Loucy (cell line): Measurements from ENCODE around the gene HES3.

ENCODE experiments used
- H2AFZ ChIP-seq: fragments of 200-600 bp; sonication (generic); 2 replicates; pipeline ENCODE4 v1.6.0; 2016; ENCODE audit warnings: antibody characterized with exemption, mild to moderate bottlenecking, low read length, moderate library complexity
- H3F3A ChIP-seq: fragments of 200-600 bp; 2 replicates; pipeline ENCODE4 v1.6.0; 2016; ENCODE audit warnings: antibody characterized with exemption, low read depth, mild to moderate bottlenecking
- H3K27me3 ChIP-seq: fragments of 200-600 bp; sonication (generic); 2 replicates; pipeline ENCODE4 v1.6.1; 2014; ENCODE audit warnings: low read length, mild to moderate bottlenecking; ENCODE audit not compliant: insufficient read depth, poor library complexity, severe bottlenecking
- H3K36me3 ChIP-seq: fragments of 200-600 bp; sonication (generic); 2 replicates; pipeline ENCODE4 v1.6.1; 2016; ENCODE audit warnings: low read length; ENCODE audit not compliant: insufficient read depth
- H3K4me1 ChIP-seq: fragments of 200-600 bp; sonication (generic); 2 replicates; pipeline ENCODE4 v1.5.1; 2014; ENCODE audit warnings: low read length, mild to moderate bottlenecking; ENCODE audit not compliant: insufficient read depth, poor library complexity, severe bottlenecking
- H3K4me2 ChIP-seq: fragments of 200-600 bp; sonication (generic); 2 replicates; pipeline ENCODE4 v1.6.0; 2014; ENCODE audit warnings: antibody characterized with exemption, low read length, low read depth, mild to moderate bottlenecking; ENCODE audit not compliant: poor library complexity, severe bottlenecking
- H3K4me3 ChIP-seq: fragments of 200-600 bp; sonication (generic); 2 replicates; pipeline ENCODE4 v1.5.1; 2014; ENCODE audit warnings: low read length, mild to moderate bottlenecking, mixed read lengths; ENCODE audit not compliant: poor library complexity, severe bottlenecking
- H3K79me2 ChIP-seq: fragments of 200-600 bp; sonication (generic); 2 replicates; pipeline ENCODE4 v1.6.1; 2014; ENCODE audit warnings: low read length; ENCODE audit not compliant: insufficient read depth
- H3K9ac ChIP-seq: fragments of 200-600 bp; sonication (generic); 2 replicates; pipeline ENCODE4 v1.6.0; 2014; ENCODE audit warnings: mild to moderate bottlenecking, low read depth, low read length, moderate library complexity; ENCODE audit not compliant: poor library complexity, severe bottlenecking
- H3K9me2 ChIP-seq: fragments of 200-600 bp; sonication (generic); replicated peaks from 2 replicates; pipeline ENCODE4 v1.6.1; 2016; ENCODE audit warnings: low read depth, low read length, mixed read lengths
- H3K9me3 ChIP-seq: fragments of 200-600 bp; sonication (generic); 2 replicates; pipeline ENCODE4 v1.6.1; 2014; ENCODE audit warnings: mild to moderate bottlenecking, antibody characterized with exemption, low read length, low read depth; ENCODE audit not compliant: insufficient read depth
- H4K20me1 ChIP-seq: fragments of 200-600 bp; sonication (generic); 2 replicates; pipeline ENCODE4 v1.6.0; 2014; ENCODE audit warnings: antibody characterized with exemption, low read length, mild to moderate bottlenecking; ENCODE audit not compliant: insufficient read depth, poor library complexity, severe bottlenecking
- EZH2phosphoT487 ChIP-seq: fragments of 200-600 bp; IDR thresholded peaks from 2 replicates; pipeline ENCODE4 v1.6.1; 2018; ENCODE audit warnings: antibody characterized with exemption, mild to moderate bottlenecking, moderate library complexity, borderline replicate concordance
- TF ChIP-seq, protein P1 (sequence below): fragments of 200-600 bp; sonication (generic); conservative IDR thresholded peaks from 2 replicates; pipeline ENCODE4 v1.5.1; 2014; ENCODE audit warnings: mild to moderate bottlenecking, antibody characterized with exemption, low read length

Gene HES3

DNA sequence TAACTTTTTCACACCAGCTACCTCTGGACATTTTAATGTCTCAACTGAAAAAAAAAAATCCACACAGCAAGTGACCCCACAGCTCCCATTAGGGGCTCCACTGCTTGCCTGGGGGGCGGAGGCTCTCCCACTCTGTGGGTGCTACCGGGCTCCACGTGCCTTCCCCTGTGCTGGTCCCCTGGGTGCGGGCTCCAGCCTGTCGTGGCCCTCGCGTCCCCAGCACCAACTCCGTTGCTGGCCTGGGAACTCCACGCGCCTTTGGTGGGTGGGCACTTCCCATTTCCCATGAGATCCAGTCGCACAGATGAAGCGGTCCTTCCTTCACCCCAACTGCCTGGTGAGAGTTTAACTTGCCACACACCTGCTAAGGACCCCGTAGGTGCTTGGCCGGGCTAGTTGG, 44.0 kb downstream of the HES3 start:
- Histone ChIP-seq H4K20me1 (no peaks in the 10 kb centered on the region), H3K36me3 (peaks cover 14% of the 10 kb centered on the region; the same call in 1 of the 2 replicates), H3K4me1 (no peaks in the 10 kb centered on the region), H3K4me3 (no peak overlapping the region), H3F3A (no peaks in the 10 kb centered on the region), H3K27me3 (no peaks in the 10 kb centered on the region), H3K9ac (no peak overlapping the region), H2AFZ (no peak overlapping the region), H3K79me2 (no peaks in the 10 kb centered on the region), H3K4me2 (no peak overlapping the region), H3K9me3 (no peaks in the 10 kb centered on the region), H3K9me2 (no peaks in the 10 kb centered on the region)
- TF ChIP-seq EZH2phosphoT487, result no peak
- TF ChIP-seq, protein P1, sequence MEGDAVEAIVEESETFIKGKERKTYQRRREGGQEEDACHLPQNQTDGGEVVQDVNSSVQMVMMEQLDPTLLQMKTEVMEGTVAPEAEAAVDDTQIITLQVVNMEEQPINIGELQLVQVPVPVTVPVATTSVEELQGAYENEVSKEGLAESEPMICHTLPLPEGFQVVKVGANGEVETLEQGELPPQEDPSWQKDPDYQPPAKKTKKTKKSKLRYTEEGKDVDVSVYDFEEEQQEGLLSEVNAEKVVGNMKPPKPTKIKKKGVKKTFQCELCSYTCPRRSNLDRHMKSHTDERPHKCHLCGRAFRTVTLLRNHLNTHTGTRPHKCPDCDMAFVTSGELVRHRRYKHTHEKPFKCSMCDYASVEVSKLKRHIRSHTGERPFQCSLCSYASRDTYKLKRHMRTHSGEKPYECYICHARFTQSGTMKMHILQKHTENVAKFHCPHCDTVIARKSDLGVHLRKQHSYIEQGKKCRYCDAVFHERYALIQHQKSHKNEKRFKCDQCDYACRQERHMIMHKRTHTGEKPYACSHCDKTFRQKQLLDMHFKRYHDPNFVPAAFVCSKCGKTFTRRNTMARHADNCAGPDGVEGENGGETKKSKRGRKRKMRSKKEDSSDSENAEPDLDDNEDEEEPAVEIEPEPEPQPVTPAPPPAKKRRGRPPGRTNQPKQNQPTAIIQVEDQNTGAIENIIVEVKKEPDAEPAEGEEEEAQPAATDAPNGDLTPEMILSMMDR, result no peak

GRCh38 chr1:6288665-6289064, 44.7 kb downstream of the HES3 start:
- H4K20me1 ChIP-seq, result no peaks in the 10 kb centered on the region
- H3K4me2 ChIP-seq, result no peak overlapping the region
- no peak overlapping the region for H2AFZ ChIP-seq
- no peaks in the 10 kb centered on the region for H3K4me1 ChIP-seq
- TF ChIP-seq, protein P1, result no peak
- TF ChIP-seq EZH2phosphoT487, result no peak
- H3K27me3 ChIP-seq, result no peaks in the 10 kb centered on the region
- no peak overlapping the region for H3K9ac ChIP-seq
- H3K9me2 ChIP-seq, result no peaks in the 10 kb centered on the region
- H3F3A ChIP-seq, result no peaks in the 10 kb centered on the region
- no peak overlapping the region for H3K4me3 ChIP-seq
- H3K9me3 ChIP-seq, result no peaks in the 10 kb centered on the region
- H3K79me2 ChIP-seq, result no peaks in the 10 kb centered on the region
- peaks cover 21% of the 10 kb centered on the region; the same call in 1 of the 2 replicates for H3K36me3 ChIP-seq

DNA sequence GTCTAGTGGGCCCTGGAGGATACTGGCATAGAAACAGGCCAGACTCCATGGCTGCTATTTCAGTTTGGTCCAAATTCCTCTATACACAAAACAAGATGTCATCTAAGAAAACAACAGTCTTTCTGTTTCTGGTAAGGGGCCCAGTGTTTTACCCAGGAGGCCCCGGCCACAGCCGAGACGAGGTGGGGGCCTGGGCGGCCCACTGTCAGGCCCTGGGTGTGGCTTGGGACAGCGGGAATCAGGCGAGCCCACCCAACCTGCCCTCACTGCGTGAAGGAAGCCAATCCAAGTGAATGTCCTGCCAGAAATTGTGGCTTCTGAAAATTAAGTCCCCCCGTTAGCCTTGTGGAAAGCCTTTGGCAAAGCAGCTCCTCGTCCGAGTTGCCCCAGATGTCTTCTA, 48.1 kb downstream of the HES3 start:
- no peak overlapping the region for H2AFZ ChIP-seq

More for the DNA sequence above, 48.1 kb downstream of the HES3 start:
- Histone ChIP-seq H3K4me1 (peaks cover 14% of the 10 kb centered on the region), H3K9me2 (no peaks in the 10 kb centered on the region), H3K9me3 (no peaks in the 10 kb centered on the region), H3K27me3 (no peaks in the 10 kb centered on the region), H3K4me3 (no peak overlapping the region), H3K9ac (no peak overlapping the region), H3K36me3 (peaks cover 26% of the 10 kb centered on the region; the same call in 1 of the 2 replicates), H3F3A (no peaks in the 10 kb centered on the region), H3K4me2 (no peak overlapping the region), H4K20me1 (no peaks in the 10 kb centered on the region), H3K79me2 (no peaks in the 10 kb centered on the region)
- no peak for TF ChIP-seq EZH2phosphoT487
- TF ChIP-seq, protein P1, result no peak
